T-helper 2 cell treated with Interferon-gamma antibody and Interleukin-4, amounts not matched to agents 5 μg/mL and 100 μg/mL, for 36 hours (primary cell): ENCODE results near the gene MAGEB4.
"Not testable (repeated sequence)": the region's sequence is repeated elsewhere in the genome, so short reads cannot be mapped to it uniquely, and the experiment has no call there.

Source experiments
- DNase-seq: peaks from one replicate; pipeline ENCODE4 v3.0.0; 2021; ENCODE audit warnings: low spot score
- H3K27ac Mint-ChIP-seq: one replicate; pipeline ENCODE4 v1.8.0; 2021; ENCODE audit warnings: mild to moderate bottlenecking, mixed read lengths
- H3K27me3 Mint-ChIP-seq: one replicate; pipeline ENCODE4 v1.8.0; 2021; ENCODE audit warnings: low read depth, mixed read lengths
- H3K36me3 Mint-ChIP-seq: one replicate; pipeline ENCODE4 v1.8.0; 2021; ENCODE audit warnings: low read depth, mixed read lengths
- H3K4me1 Mint-ChIP-seq: one replicate; pipeline ENCODE4 v1.8.0; 2021; ENCODE audit warnings: low read depth, mixed read lengths
- H3K4me3 Mint-ChIP-seq: one replicate; pipeline ENCODE4 v1.8.0; 2022; ENCODE audit warnings: mild to moderate bottlenecking, moderate library complexity, mixed read lengths
- H3K9me3 Mint-ChIP-seq: one replicate; pipeline ENCODE4 v1.8.0; 2021; ENCODE audit warnings: mixed read lengths

The MAGEB4 gene, protein sequence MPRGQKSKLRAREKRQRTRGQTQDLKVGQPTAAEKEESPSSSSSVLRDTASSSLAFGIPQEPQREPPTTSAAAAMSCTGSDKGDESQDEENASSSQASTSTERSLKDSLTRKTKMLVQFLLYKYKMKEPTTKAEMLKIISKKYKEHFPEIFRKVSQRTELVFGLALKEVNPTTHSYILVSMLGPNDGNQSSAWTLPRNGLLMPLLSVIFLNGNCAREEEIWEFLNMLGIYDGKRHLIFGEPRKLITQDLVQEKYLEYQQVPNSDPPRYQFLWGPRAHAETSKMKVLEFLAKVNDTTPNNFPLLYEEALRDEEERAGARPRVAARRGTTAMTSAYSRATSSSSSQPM

DNA sequence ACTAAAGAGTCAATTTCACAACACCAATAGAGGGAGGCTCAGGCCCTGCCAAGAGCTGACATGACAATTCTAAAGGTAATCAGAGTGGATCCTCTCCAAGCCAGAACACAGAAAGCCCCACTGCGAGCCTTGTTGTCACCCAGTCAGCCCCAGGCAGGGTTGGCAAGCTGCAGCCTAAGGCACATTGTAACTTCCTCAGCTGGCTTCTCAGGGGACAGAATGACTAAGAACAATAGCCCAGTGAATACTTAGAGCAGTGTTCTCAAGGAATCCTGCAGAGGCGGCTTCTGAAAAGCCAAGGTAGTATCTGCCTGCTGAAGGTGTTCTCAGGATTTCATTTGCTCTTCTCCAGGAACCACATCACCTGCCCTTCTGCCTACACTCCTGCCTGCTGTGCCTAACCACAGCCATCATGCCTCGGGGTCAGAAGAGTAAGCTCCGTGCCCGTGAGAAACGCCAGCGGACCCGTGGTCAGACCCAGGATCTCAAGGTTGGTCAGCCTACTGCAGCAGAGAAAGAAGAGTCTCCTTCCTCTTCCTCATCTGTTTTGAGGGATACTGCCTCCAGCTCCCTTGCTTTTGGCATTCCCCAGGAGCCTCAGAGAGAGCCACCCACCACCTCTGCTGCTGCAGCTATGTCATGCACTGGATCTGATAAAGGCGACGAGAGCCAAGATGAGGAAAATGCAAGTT is at the start of gene MAGEB4:
Gene MAGEB4 (plus strand): TSS at position 277 of the 692 bp plus-strand sequence. CDS start 136 bp downstream, at position 413.
- Mint-ChIP-seq H3K27me3 (no peaks in the 10 kb centered on the region), H3K4me3 (no peak within 1 kb of the TSS), H3K27ac (no peak within 1 kb of the TSS), H3K9me3 (no peaks in the 10 kb centered on the region), H3K4me1 (no peaks in the 10 kb centered on the region), H3K36me3 (no peaks in the 10 kb centered on the region)
- DNase-seq = no peak

DNA sequence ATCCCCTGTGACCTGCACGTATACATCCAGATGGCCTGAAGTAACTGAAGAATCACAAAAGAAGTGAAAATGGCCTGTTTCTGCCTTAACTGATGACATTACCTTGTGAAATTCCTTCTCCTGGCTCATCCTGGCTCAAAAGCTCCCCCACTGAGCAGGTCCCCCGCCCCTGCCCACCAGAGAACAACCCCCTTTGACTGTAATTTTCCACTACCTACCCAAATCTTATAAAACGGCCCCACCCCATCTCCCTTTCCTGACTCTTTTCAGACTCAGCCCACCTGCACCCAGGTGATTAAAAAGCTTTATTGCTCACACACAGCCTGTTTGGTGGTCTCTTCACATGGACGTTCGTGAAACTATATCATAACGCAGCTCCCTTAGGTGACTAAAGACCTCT is 47.9 kb upstream of the MAGEB4 start:
- DNase-seq, H3K27me3 Mint-ChIP-seq, H3K4me3 Mint-ChIP-seq, H3K27ac Mint-ChIP-seq, H3K36me3 Mint-ChIP-seq, H3K9me3 Mint-ChIP-seq, H3K4me1 Mint-ChIP-seq: not testable (repeated sequence)

DNA sequence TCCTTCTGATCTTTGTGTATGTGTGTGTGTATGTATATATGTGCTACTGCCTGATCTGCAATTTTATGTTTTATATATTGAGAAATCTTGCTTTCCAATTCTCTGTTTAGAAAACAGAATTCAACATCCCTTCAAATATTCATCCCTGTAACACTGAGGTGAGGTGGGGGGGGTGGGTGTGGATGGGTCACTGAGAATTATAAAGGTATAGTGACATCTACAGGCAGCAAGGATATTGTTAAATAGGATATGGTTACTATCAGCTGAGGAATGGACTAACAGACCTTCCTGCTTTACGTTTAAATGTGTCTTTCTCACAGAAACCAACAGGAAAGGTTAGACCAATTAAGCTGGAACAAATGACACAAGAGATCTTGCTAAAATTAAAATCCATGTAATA is 45.5 kb upstream of the MAGEB4 start:
- Mint-ChIP-seq H3K36me3 (no peaks in the 10 kb centered on the region), H3K27me3 (no peaks in the 10 kb centered on the region), H3K27ac (no peak overlapping the region), H3K9me3 (no peaks in the 10 kb centered on the region), H3K4me3 (no peak overlapping the region), H3K4me1 (no peaks in the 10 kb centered on the region)
- DNase-seq = no peak

DNA sequence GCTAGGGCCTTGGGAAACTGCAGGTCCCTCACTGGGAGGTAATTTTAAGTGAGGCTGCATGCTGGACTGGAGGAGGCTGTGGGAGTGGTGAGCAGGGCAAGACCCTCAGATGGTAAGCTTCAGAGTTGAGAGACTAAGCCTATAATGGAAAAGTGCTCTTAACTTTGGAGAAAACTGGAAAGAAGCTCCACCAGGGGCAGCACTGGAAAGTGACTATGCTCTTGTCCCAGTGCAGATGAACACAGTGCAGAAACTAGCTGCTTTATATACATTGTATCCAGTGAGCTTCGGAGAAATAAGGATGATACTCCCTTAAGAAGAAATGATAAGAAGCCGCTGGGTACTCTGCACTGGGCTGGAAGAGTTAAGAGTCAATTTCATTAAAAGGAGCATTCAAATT is 29.6 kb upstream of the MAGEB4 start:
- no peaks in the 10 kb centered on the region for H3K27me3 Mint-ChIP-seq
- no peak for DNase-seq
- no peaks in the 10 kb centered on the region for H3K9me3 Mint-ChIP-seq
- H3K4me3 Mint-ChIP-seq = no peak overlapping the region
- no peaks in the 10 kb centered on the region for H3K36me3 Mint-ChIP-seq
- no peaks in the 10 kb centered on the region for H3K4me1 Mint-ChIP-seq
- no peak overlapping the region for H3K27ac Mint-ChIP-seq

DNA sequence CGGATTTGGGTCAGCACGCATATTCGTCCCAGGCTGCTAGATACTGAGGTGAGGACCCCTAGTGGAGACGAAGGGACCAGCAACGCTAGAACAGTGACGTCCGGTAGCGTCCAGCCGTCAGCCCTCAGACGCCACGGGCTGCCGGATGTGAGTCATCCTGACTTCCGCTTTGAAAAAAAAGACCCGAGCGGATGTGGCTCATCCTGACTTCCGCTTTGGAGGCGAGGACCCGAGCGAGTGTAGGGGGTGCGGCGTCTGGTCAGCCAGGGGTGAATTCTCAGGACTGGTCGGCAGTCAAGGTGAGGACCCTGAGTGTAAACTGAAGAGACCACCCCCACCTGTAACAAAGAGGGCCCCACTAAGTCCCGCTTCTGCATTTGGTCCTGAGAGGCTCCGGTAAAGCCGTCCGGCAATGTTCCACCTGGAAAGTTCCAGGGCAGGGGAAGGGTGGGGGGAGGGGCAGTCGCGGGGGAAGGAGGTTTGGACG is 26.4 kb upstream of the MAGEB4 start, which contains the start of gene MAGEB2:
Gene MAGEB2 (plus strand): TSS at position 207 of the 487 bp plus-strand sequence. CDS start 3,018 bp downstream, outside the sequence.
- no peak for DNase-seq
- no peak within 1 kb of the TSS for H3K27ac Mint-ChIP-seq
- H3K4me3 Mint-ChIP-seq = no peak within 1 kb of the TSS
- H3K27me3 Mint-ChIP-seq = no peaks in the 10 kb centered on the region
- H3K36me3 Mint-ChIP-seq = no peaks in the 10 kb centered on the region
- no peaks in the 10 kb centered on the region for H3K4me1 Mint-ChIP-seq
- no peaks in the 10 kb centered on the region for H3K9me3 Mint-ChIP-seq

DNA sequence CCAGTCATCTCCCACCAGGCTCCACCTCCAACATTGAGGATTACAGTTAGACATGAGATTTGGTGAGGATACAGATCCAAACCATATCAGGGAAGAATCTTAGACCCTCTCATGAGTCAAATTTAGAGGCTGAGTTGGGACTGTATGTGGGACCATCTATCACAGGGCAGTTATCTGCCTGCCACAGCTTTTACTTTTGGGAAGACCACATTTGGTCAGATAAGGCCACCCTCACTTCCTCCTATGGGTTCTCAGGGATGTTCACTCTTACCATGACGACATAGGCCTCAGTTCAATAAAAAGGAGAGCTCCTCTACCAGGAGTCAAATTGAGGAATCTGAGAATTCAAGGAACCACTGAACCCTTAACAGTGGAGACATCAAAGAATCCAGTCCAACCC is 24.3 kb upstream of the MAGEB4 start:
- Mint-ChIP-seq H3K4me1 (no peaks in the 10 kb centered on the region), H3K9me3 (no peaks in the 10 kb centered on the region), H3K4me3 (no peak overlapping the region), H3K36me3 (no peaks in the 10 kb centered on the region), H3K27ac (no peak overlapping the region), H3K27me3 (no peaks in the 10 kb centered on the region)
- no peak for DNase-seq

DNA sequence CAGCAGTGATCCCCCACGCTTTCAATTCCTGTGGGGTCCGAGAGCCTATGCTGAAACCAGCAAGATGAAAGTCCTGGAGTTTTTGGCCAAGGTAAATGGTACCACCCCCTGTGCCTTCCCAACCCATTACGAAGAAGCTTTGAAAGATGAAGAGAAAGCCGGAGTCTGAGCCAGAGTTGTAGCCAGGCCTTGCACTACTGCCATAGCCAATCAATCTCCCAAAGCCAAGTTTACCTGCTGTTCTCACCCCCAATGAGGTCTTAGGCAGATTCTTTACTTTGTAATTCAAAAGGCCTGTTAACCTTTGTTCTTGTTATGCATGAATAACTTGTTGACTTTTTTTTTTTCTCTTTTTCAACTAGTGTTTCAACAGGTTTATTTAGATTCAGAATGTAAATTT is 22.4 kb upstream of the MAGEB4 start:
- H3K9me3 Mint-ChIP-seq = no peaks in the 10 kb centered on the region
- no peak for DNase-seq
- H3K27ac Mint-ChIP-seq = no peak overlapping the region
- H3K27me3 Mint-ChIP-seq = no peaks in the 10 kb centered on the region
- no peaks in the 10 kb centered on the region for H3K36me3 Mint-ChIP-seq
- no peaks in the 10 kb centered on the region for H3K4me1 Mint-ChIP-seq
- H3K4me3 Mint-ChIP-seq = no peak overlapping the region

DNA sequence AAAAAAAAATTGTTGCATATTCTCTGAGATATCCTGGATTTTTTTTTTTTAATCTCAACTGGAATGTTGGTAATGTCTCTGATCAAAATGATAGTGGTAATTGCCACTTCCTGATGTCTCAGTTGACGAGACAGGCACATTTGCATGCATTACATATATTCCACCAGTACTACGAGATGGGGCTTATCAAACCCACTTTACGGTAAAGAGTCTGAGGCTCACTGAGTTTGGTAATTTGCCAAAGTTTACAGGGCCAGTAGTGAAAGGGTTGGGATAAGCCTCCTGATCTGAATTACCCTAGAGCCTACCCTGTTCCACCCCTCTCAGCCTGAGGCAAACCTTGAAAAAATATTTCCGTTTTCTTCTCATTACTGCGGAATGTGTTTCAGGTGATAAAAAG is 21.1 kb upstream of the MAGEB4 start:
- no peaks in the 10 kb centered on the region for H3K4me1 Mint-ChIP-seq
- no peak overlapping the region for H3K4me3 Mint-ChIP-seq
- DNase-seq = no peak
- H3K27me3 Mint-ChIP-seq = no peaks in the 10 kb centered on the region
- H3K9me3 Mint-ChIP-seq = no peaks in the 10 kb centered on the region
- H3K27ac Mint-ChIP-seq = no peak overlapping the region
- H3K36me3 Mint-ChIP-seq = no peaks in the 10 kb centered on the region

DNA sequence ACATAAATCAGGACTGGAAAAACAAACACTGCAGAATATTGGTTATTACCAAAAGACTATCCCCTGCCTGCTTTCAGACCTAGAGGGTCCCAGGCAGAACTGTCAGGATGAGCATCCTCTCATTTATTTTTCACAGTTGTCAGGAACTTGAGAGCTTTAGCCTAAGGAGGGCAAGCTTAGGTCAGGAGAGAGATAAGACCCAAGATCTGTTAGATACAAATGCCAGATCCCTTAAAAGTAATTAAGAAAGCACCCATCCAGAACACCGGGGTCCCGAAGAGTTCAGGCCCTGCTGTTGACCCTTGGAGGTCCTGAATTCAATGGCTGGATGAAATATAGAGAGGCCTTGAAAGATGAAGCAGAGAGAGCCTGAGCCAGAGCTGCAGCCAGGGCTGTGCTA is 17.3 kb upstream of the MAGEB4 start:
- no peaks in the 10 kb centered on the region for H3K4me1 Mint-ChIP-seq
- H3K36me3 Mint-ChIP-seq = no peaks in the 10 kb centered on the region
- H3K9me3 Mint-ChIP-seq = no peaks in the 10 kb centered on the region
- H3K4me3 Mint-ChIP-seq = no peak overlapping the region
- no peak for DNase-seq
- no peak overlapping the region for H3K27ac Mint-ChIP-seq
- H3K27me3 Mint-ChIP-seq = no peaks in the 10 kb centered on the region

DNA sequence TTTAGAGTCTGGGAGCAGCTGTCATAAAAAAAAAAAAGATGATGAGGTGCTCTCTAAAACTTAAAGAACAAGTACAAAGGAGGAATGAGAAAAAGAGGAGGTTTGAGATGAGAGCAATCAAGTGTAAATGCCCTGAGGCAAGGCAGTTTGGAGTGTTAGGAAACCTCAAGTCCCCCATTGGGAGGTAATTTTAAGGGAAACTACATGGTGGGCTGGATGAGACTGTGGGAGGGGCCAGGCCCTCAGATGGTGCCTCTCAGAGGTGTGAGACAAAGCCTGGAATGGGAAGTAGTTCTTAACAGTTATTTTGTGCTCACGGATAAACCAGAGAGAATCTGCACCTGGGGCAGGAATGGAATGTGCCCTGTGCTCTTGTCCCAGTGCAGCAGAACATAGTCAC is 13.3 kb upstream of the MAGEB4 start:
- H3K27ac Mint-ChIP-seq = no peak overlapping the region
- H3K36me3 Mint-ChIP-seq = no peaks in the 10 kb centered on the region
- H3K9me3 Mint-ChIP-seq = no peaks in the 10 kb centered on the region
- no peak overlapping the region for H3K4me3 Mint-ChIP-seq
- no peaks in the 10 kb centered on the region for H3K27me3 Mint-ChIP-seq
- no peak for DNase-seq
- no peaks in the 10 kb centered on the region for H3K4me1 Mint-ChIP-seq

DNA sequence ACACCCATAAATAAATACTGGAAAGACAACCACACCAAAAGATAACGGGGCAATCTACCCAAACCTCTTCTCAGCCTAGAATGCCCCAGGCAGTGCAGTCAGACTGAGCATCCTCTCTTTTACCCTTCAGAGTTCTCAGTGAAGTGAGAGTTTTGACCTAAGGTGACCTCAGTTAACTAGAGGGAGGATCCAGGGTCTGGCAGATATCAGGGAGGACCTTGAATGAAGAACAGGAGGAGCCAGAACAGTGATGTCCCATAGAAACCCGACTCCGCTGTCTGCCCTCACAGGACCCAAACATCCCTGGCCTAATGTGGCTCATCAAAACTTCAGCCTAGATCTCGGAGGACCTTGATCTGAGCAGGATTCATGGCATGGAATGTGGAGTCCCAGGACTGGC is 11.4 kb upstream of the MAGEB4 start, which contains the start of gene MAGEB3:
Gene MAGEB3 (plus strand): TSS at position 263 of the 400 bp plus-strand sequence. CDS start 5,268 bp downstream, outside the sequence.
- no peaks in the 10 kb centered on the region for H3K27me3 Mint-ChIP-seq
- DNase-seq = no peak
- no peaks in the 10 kb centered on the region for H3K9me3 Mint-ChIP-seq
- H3K36me3 Mint-ChIP-seq = no peaks in the 10 kb centered on the region
- no peaks in the 10 kb centered on the region for H3K4me1 Mint-ChIP-seq
- no peak within 1 kb of the TSS for H3K4me3 Mint-ChIP-seq
- no peak within 1 kb of the TSS for H3K27ac Mint-ChIP-seq

DNA sequence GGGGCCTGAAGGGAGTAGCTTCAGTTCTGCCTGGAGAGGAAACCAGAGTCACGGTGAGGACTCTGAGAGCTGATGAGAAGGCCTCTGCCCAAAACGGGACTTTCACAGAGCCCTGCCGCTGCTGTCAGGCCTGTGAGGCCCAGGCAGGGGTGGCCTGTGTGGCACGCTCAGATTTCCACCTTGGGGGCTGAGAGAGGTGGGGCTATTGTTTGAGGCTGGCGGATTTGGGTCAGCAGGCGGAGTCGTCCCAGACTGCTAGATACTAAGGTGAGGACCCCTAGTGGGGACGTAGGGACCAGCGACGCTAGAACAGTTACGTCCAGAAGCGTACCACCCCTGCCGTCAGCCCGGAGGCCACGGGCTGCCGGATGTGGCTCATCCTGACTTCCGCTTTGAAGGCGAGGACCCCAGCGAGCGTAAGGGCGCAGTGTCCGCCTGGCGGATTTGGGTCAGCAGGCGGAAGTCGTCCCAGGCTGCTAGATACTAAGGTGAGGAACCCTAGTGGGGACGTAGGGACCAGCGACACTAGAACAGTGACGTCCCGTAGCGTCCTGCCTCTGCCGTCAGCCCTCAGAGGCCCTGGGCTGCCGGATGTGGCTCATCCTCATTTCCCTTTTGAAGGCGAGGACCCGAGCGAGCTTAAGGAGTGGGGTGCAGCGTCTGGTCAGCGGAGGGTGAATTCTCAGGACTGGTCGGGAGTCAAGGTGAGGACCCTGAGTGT is 5.1 kb downstream of the MAGEB4 start, which contains the start of gene MAGEB1:
Gene MAGEB1 (plus strand): TSS at position 378 of the 721 bp plus-strand sequence. CDS start 3,348 bp downstream, outside the sequence.
- Mint-ChIP-seq H3K36me3 (no peaks in the 10 kb centered on the region), H3K9me3 (no peaks in the 10 kb centered on the region), H3K27ac (no peak within 1 kb of the TSS), H3K27me3 (no peaks in the 10 kb centered on the region), H3K4me1 (no peaks in the 10 kb centered on the region), H3K4me3 (no peak within 1 kb of the TSS)
- DNase-seq = no peak

DNA sequence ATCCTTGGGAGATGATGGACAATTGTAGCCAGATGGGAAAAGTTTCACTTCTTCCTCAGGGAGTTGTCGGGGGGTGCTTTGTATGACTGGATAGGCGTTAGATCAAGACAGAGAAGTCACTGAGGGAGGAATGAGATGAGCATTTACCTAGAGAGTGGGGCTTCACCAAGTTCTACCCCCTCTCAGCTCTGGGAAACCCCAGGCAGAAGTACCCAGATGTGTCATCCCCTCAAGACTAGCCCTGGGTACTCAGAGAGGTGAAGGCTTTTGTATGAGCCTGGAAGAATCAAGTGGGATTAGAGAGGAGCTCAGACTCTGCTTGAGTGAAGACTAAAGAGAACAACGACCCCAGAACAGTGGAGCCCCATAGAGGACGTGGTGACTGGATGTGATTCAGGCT is 7.1 kb downstream of the MAGEB4 start:
- no peak overlapping the region for H3K27ac Mint-ChIP-seq
- H3K4me3 Mint-ChIP-seq = no peak overlapping the region
- DNase-seq = no peak
- H3K9me3 Mint-ChIP-seq = no peaks in the 10 kb centered on the region
- no peaks in the 10 kb centered on the region for H3K4me1 Mint-ChIP-seq
- no peaks in the 10 kb centered on the region for H3K36me3 Mint-ChIP-seq
- no peaks in the 10 kb centered on the region for H3K27me3 Mint-ChIP-seq

DNA sequence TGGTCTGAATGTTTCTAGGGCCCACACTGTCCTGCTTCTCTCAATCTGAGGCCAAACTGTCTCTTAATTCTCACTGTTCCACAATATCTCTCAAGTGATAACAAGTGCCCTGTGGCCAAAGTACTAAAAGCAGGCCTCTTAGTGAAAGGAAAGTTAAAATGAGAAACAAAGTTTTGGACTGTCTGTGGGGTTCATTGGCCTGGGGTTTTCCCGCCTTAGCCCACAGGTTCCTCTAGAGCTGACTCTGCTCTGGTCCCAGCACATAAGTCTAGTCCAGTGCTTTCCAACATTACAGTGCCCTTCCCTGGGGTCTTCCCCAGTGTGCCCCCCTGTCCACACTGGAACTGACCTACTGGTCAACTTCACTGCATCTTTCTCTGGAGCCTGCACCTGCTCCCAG is 11.5 kb downstream of the MAGEB4 start:
- Mint-ChIP-seq H3K4me1 (no peaks in the 10 kb centered on the region), H3K4me3 (no peak overlapping the region), H3K36me3 (no peaks in the 10 kb centered on the region), H3K9me3 (no peaks in the 10 kb centered on the region), H3K27ac (no peak overlapping the region), H3K27me3 (peaks cover 4% of the 10 kb centered on the region)
- no peak for DNase-seq
